ENCODE data around the gene ABCF2.

DNA sequence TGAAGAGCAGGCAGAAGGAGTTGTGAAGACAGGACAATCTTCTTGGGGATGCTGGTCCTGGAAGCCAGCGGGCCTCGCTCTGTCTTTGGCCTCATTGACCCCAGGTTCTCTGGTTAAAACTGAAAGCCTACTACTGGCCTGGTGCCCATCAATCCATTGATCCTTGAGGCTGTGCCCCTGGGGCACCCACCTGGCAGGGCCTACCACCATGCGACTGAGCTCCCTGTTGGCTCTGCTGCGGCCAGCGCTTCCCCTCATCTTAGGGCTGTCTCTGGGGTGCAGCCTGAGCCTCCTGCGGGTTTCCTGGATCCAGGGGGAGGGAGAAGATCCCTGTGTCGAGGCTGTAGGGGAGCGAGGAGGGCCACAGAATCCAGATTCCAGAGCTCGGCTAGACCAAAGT, 6.8 kb upstream of the ABCF2 start:
- TF ChIP-seq CTCF (conservative IDR thresholded peaks at IDR 0.05; ENCODE audit: low read depth, low read length) (no peak), EZH2phosphoT487 (IDR thresholded peaks at IDR 0.05; ENCODE audit: borderline replicate concordance, low read length) (no peak), EZH2 (IDR thresholded peaks at IDR 0.05; ENCODE audit: low read length, unreplicated experiment) (no peak)

All from PC-3 (cell line).